CD4-positive, alpha-beta T cell (primary cell): ENCODE measurements around the gene PTPRM. TPM values are rescaled to one million over a fixed set of nuclear protein-coding genes. Genes with fewer than 3 reads are reported as not detected.

Source experiments
- ATAC-seq: fragments of 200-7000 bp; cut with Tn5 transposase; one replicate; pipeline ENCODE4 v1.10.0; 2022; ENCODE audit warnings: mild to moderate bottlenecking; ENCODE audit not compliant: poor library complexity
- CTCF ChIA-PET: fragments of 350-600 bp; sonication (Branson Sonifier 250); formaldehyde crosslinking; loops from one replicate; lab custom pipeline; 2021; ENCODE audit warnings: antibody characterized with exemption, inconsistent platforms; lab: Charles Lee
- POLR2A ChIA-PET: fragments of 350-600 bp; sonication (Branson Sonifier 250); formaldehyde crosslinking; loops from one replicate; lab custom pipeline; 2021; ENCODE audit warnings: antibody characterized with exemption, inconsistent platforms; lab: Charles Lee
- DNase-seq, 14 experiments: peaks; one replicate each; pipeline ENCODE4 v3.0.0-alpha.2; 2013 to 2020; ENCODE audit warnings: mixed read lengths in 2 of 14
- H3K27ac ChIP-seq, 2 donors: one replicate each; pipeline versions ENCODE4 v1.5.1 to v1.7.0; 2013; ENCODE audit warnings: low read length in 2 of 2, low read depth in 1 of 2, mild to moderate bottlenecking in 1 of 2
- H3K27me3 ChIP-seq, 2 experiments: 1 replicate in 1 of 2; 2 replicates in 1 of 2; pipeline versions ENCODE4 v1.6.1 to v1.7.0; 2013; ENCODE audit warnings: low read length in 2 of 2, control low read depth in 1 of 2, mild to moderate bottlenecking in 1 of 2, moderate library complexity in 1 of 2; ENCODE audit not compliant: insufficient read depth in 2 of 2, control insufficient read depth in 1 of 2
- H3K36me3 ChIP-seq: one replicate; pipeline ENCODE4 v1.6.1; 2013; ENCODE audit warnings: low read length, control low read depth; ENCODE audit not compliant: insufficient read depth
- H3K4me1 ChIP-seq: one replicate; pipeline ENCODE4 v1.6.1; 2013; ENCODE audit warnings: low read length, control low read depth; ENCODE audit not compliant: insufficient read depth
- H3K4me3 ChIP-seq: one replicate; pipeline ENCODE4 v1.5.1; 2013; ENCODE audit warnings: mild to moderate bottlenecking, low read length, moderate library complexity
- H3K9me3 ChIP-seq, 2 experiments: 1 replicate in 1 of 2; 2 replicates in 1 of 2; pipeline versions ENCODE4 v1.6.1 to v1.7.0; 2013; ENCODE audit warnings: low read length in 2 of 2, mild to moderate bottlenecking in 2 of 2, control low read depth in 1 of 2, moderate library complexity in 1 of 2; ENCODE audit not compliant: control insufficient read depth in 1 of 2, insufficient read depth in 1 of 2
- H3K27ac Mint-ChIP-seq: one replicate; pipeline ENCODE4 v1.8.0; 2020; ENCODE audit warnings: mixed read lengths
- H3K27me3 Mint-ChIP-seq: one replicate; pipeline ENCODE4 v1.8.0; 2021; ENCODE audit warnings: mixed read lengths
- H3K36me3 Mint-ChIP-seq: one replicate; pipeline ENCODE4 v1.8.0; 2021; ENCODE audit warnings: low read depth, mixed read lengths
- H3K4me1 Mint-ChIP-seq: one replicate; pipeline ENCODE4 v1.8.0; 2021; ENCODE audit warnings: low read depth, mixed read lengths
- H3K4me3 Mint-ChIP-seq: one replicate; pipeline ENCODE4 v1.8.0; 2020; ENCODE audit warnings: mild to moderate bottlenecking, mixed read lengths
- H3K9me3 Mint-ChIP-seq: one replicate; pipeline ENCODE4 v1.8.0; 2020; ENCODE audit warnings: mixed read lengths
- CTCF ChIP-seq: fragments of 200-600 bp; IDR thresholded peaks from one replicate; pipeline ENCODE4 v1.8.0; 2022; ENCODE audit warnings: antibody characterized with exemption, mild to moderate bottlenecking
- intact Hi-C, 2 experiments: fragments of 100-400 bp; cut with DNase I in 1 of 2; cut with micrococcal nuclease in 1 of 2; formaldehyde crosslinking; loops; one replicate each; pipeline versions ENCODE4 v1.15.1 to v1.9.0; 2023 to 2025; cut with DNase I, micrococcal nuclease
- total RNA-seq, 174 experiments: library from RNA in 2 of 174; stranded (reverse) in 2 of 174; gene quantifications; one replicate each; pipeline ENCODE4 v1.2.3 and lab custom pipeline; 2021 to 2026

Gene PTPRM
- total RNA-seq, 2 experiments from 2014 or later: 21.7 to 21.9 TPM

DNA sequence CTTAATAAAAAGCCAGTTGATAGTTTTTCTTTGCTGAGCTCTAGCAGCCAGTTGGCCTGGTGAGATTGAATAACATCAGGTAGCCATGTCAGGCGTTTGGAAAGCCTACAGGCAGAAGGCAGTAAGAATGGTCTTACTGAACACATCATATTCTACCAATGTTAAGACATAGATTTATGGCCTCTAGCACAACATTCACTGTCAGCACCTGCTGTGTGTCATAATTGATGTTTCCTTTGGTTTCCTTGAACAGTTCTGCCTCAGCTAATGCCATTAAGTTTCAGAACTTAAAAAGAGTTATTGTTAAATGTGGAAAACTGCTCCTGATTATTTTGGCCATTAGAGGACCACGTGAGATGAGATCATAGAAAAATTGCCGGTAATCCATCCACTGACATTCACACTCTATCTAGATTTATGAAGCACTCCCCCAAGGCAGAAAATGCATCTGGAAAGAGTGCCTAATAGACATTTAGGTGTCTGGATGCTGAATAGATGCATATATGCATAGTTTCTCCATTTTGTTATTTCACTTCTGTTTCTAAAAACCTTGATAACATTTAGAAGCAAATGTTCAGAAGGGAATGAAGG, 434.7 kb downstream of the PTPRM start:
- H3K4me1 Mint-ChIP-seq: no peaks in the 10 kb centered on the region
- CTCF ChIA-PET: no interaction called here

DNA sequence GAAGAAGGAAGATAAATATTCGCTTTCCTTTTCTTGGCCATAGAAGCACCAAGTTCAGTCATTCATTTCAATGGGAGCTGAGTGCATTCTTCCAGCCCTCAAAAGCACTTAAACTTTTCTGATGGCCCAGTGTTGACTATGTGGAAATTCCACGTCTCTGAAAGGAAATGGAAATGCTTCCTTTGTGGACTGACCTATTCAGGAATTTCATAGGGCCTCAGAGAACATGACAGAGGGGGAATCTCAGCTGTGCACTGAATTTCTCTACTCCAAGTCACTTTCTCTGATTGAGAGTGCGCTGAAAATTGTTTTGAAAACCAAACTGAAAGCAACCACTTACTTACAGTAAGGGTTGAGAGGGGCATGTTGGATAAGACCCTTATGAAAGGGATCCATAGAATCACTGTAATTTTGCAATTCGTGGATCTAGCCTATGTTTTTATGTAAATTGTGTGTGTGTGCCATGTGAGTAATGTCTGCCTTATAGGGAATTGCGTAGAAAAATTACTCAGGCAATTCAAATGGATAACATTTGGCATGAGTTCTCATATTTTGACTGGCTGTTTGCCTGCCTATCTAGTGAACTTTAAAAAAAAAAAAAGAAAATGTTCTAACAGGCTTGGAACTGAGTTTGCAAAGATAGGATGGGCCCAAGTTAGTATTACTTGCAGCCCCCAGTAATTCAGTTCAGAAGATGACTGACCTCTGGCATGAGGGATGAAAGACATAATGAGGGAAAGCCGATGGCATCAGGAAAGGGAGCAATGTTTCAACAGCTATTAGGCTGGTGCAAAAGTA, 437.0 kb downstream of the PTPRM start:
- Histone ChIP-seq H3K4me1 (no peaks in the 10 kb centered on the region), H3K27me3 (no peaks in the 10 kb centered on the region), H3K9me3 (no peaks in the 10 kb centered on the region), H3K27ac (no peak overlapping the region), H3K4me3 (no peak overlapping the region), H3K36me3 (no peaks in the 10 kb centered on the region)
- CTCF ChIA-PET: no interaction called here
- Mint-ChIP-seq H3K27ac (no peak overlapping the region), H3K9me3 (no peaks in the 10 kb centered on the region), H3K36me3 (no peaks in the 10 kb centered on the region), H3K4me3 (no peak overlapping the region), H3K4me1 (no peaks in the 10 kb centered on the region), H3K27me3 (no peaks in the 10 kb centered on the region)
- no peak for DNase-seq
- POLR2A ChIA-PET: no interaction called here
- intact Hi-C loops: no loop called here
- no peak for ATAC-seq
- no peak for TF ChIP-seq CTCF

More for the DNA sequence above, 434.7 kb downstream of the PTPRM start:
- Histone ChIP-seq H3K4me3 (no peak overlapping the region), H3K9me3 (no peaks in the 10 kb centered on the region), H3K36me3 (no peaks in the 10 kb centered on the region), H3K4me1 (no peaks in the 10 kb centered on the region), H3K27me3 (no peaks in the 10 kb centered on the region), H3K27ac (no peak overlapping the region)
- POLR2A ChIA-PET: no interaction called here
- intact Hi-C loops: no loop called here
- Mint-ChIP-seq H3K4me3 (no peak overlapping the region), H3K27me3 (no peaks in the 10 kb centered on the region), H3K27ac (no peak overlapping the region), H3K36me3 (no peaks in the 10 kb centered on the region), H3K9me3 (no peaks in the 10 kb centered on the region)
- DNase-seq (no peak), ATAC-seq (no peak)
- no peak for TF ChIP-seq CTCF

DNA sequence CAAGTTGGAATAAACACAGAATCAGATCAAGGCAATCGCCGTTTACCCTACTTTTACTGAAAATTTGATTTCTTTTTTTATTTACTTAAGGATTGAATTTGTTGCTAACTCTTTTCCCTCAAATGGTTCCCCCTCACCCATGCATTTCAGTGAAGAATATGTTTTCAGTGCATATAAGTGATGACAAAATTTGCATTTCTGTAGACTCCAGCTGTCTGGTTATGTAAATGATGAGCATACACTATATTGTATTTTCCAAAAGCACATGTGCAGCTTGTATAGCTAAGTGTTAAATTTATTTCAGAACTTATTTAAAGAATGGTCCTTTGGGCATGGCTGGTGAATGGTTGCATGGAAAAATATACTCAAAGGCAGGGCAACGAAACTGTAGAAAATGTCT, 437.7 kb downstream of the PTPRM start:
- Mint-ChIP-seq H3K9me3 (no peaks in the 10 kb centered on the region), H3K27ac (no peak overlapping the region), H3K4me1 (no peaks in the 10 kb centered on the region), H3K36me3 (no peaks in the 10 kb centered on the region), H3K27me3 (no peaks in the 10 kb centered on the region), H3K4me3 (no peak overlapping the region)
- no peak for TF ChIP-seq CTCF
- ChIA-PET CTCF (no interaction called here), POLR2A (no interaction called here)
- ATAC-seq: no peak
- intact Hi-C loops: no loop called here
- Histone ChIP-seq H3K4me1 (no peaks in the 10 kb centered on the region), H3K9me3 (no peaks in the 10 kb centered on the region), H3K27ac (no peak overlapping the region), H3K4me3 (no peak overlapping the region), H3K27me3 (no peaks in the 10 kb centered on the region), H3K36me3 (no peaks in the 10 kb centered on the region)
- DNase-seq: no peak
